ENCODE results near the gene ZBTB42. TPM values are rescaled to one million over a fixed set of nuclear protein-coding genes. Genes with fewer than 3 reads are reported as not detected.

Gene ZBTB42
- total RNA-seq, 4 donors from 2014 or later, result 2.4 to 20.8 (median 12.5) TPM

- H3K4me3 ChIP-seq, result peak overlapping the region; percentile 60 to 89 (median 68)
- H3K27ac ChIP-seq, result peak overlapping the region in 2 of 4 donors; percentile 65 to 68
- DNase-seq, result no peak
- H3K36me3 ChIP-seq, result peaks cover 0 to 21% of the 10 kb centered on the region in 2 donors
- no peaks in the 10 kb centered on the region for H3K27me3 ChIP-seq
- intact Hi-C loops (cut with DNase I; ENCODE audit: low total_unique reads), result loop anchor here (1.0 kb wide), 1 partner anchor 25 kb away; no protein-coding TSS in a partner anchor
- TF ChIP-seq CTCF (IDR thresholded peaks at IDR 0.05 in 4 of 5, conservative IDR thresholded peaks at IDR 0.05 in 1 of 5) (no peak), POLR2A (IDR thresholded peaks at IDR 0.05) (no peak)
- peaks cover 35 to 37% of the 10 kb centered on the region in 2 donors for H3K4me1 ChIP-seq
- in situ Hi-C loops (cut with MboI; ENCODE audit: low sequenced_read_pairs in 4 of 4), result no loop called here
- no peak for ATAC-seq
- H3K9me3 ChIP-seq, result no peaks in the 10 kb centered on the region
Observed at GRCh38 chr14:104794099-104794498, 6.8 kb upstream of the ZBTB42 start.

GRCh38 chr14:104794631-104794992 is 6.3 kb upstream of the ZBTB42 start:
- Histone ChIP-seq H3K36me3 (peaks cover 0 to 19% of the 10 kb centered on the region in 2 donors), H3K9me3 (no peaks in the 10 kb centered on the region), H3K4me1 (peaks cover 35 to 37% of the 10 kb centered on the region in 2 donors), H3K4me3 (peak overlapping the region; percentile 60 to 89 (median 68)), H3K27me3 (no peaks in the 10 kb centered on the region), H3K27ac (peak overlapping the region; percentile 47 to 69 (median 66))
- intact Hi-C loops (cut with DNase I; ENCODE audit: low total_unique reads), result loop anchor here (1.0 kb wide), 1 partner anchor 25 kb away; no protein-coding TSS in a partner anchor
- ATAC-seq (peak; percentile 17 to 28), DNase-seq (no peak)
- in situ Hi-C loops (cut with MboI; ENCODE audit: low sequenced_read_pairs in 4 of 4), result no loop called here
- TF ChIP-seq POLR2A (IDR thresholded peaks at IDR 0.05) (no peak), CTCF (IDR thresholded peaks at IDR 0.05 in 4 of 5, conservative IDR thresholded peaks at IDR 0.05 in 1 of 5) (no peak)

- intact Hi-C loops (cut with DNase I; ENCODE audit: low total_unique reads) (loop anchor here (1.0 to 5.0 kb wide), 3 partner anchors 26 to 192 kb away; partner anchors contain the start of genes CEP170B and CLBA1), in situ Hi-C loops (cut with MboI; ENCODE audit: low sequenced_read_pairs in 4 of 4) (no loop called here)
- Histone ChIP-seq H3K4me3 (peak within 1 kb of the TSS; percentile 60 to 89 (median 70)), H3K4me1 (peaks cover 37 to 40% of the 10 kb centered on the region in 2 donors), H3K9me3 (no peaks in the 10 kb centered on the region), H3K36me3 (peaks cover 0 to 13% of the 10 kb centered on the region in 2 donors), H3K27me3 (no peaks in the 10 kb centered on the region), H3K27ac (peak within 1 kb of the TSS; percentile 82 to 90 (median 86))
- no peak for DNase-seq
- TF ChIP-seq CTCF (IDR thresholded peaks at IDR 0.05 in 4 of 5, conservative IDR thresholded peaks at IDR 0.05 in 1 of 5) (no peak), POLR2A (IDR thresholded peaks at IDR 0.05) (no peak)
- peak; percentile 29 to 68 for ATAC-seq
Observed at GRCh38 chr14:104794993-104795780, 5.7 kb upstream of the ZBTB42 start, which contains the start of gene AKT1. Gene AKT1, minus strand, starts transcription at chr14:104795748. Its CDS starts 3,105 bp downstream, at chr14:104792643.

- peak overlapping the region; percentile 82 to 90 (median 86) for H3K27ac ChIP-seq
- H3K9me3 ChIP-seq, result no peaks in the 10 kb centered on the region
- peak overlapping the region; percentile 58 to 66 (median 66) for H3K4me3 ChIP-seq
- no peak for DNase-seq
- intact Hi-C loops (cut with DNase I; ENCODE audit: low total_unique reads) (loop anchor here (5.0 kb wide), 2 partner anchors 71 to 191 kb away; partner anchors contain the start of genes CEP170B and CLBA1), in situ Hi-C loops (cut with MboI; ENCODE audit: low sequenced_read_pairs in 4 of 4) (no loop called here)
- TF ChIP-seq POLR2A (IDR thresholded peaks at IDR 0.05), result peak; percentile 86 to 88
- TF ChIP-seq CTCF (IDR thresholded peaks at IDR 0.05 in 4 of 5, conservative IDR thresholded peaks at IDR 0.05 in 1 of 5), result no peak
- peaks cover 0 to 6% of the 10 kb centered on the region in 2 donors for H3K36me3 ChIP-seq
- peaks cover 38 to 40% of the 10 kb centered on the region in 2 donors for H3K4me1 ChIP-seq
- peak in 1 of 2 donors; percentile 64 for ATAC-seq
- H3K27me3 ChIP-seq, result no peaks in the 10 kb centered on the region
Observed at GRCh38 chr14:104795781-104796686, 4.9 kb upstream of the ZBTB42 start.
